T1000 (cell line): ENCODE results near the gene ACSS1.
A peak's percentile ranks its signal among the peaks of the same experiment; 100 is the strongest.
"Not testable (repeated sequence)": the region's sequence is repeated elsewhere in the genome, so short reads cannot be mapped to it uniquely, and the experiment has no call there.

Experiments
- DNase-seq: peaks from one replicate; lab custom pipeline; 2025; ENCODE audit warnings: mixed read lengths; lab: John Stamatoyannopoulos, UW

The ACSS1 gene

GRCh38 chr20:25011261-25011660 lies 46.7 kb downstream of the ACSS1 start:
- DNase-seq = no peak

GRCh38 chr20:25009218-25010145 lies 48.5 kb downstream of the ACSS1 start:
- no peak for DNase-seq

- DNase-seq = no peak
Measured at GRCh38 chr20:25008388-25009217, 49.3 kb downstream of the ACSS1 start.

- DNase-seq = no peak
Measured at GRCh38 chr20:25007491-25008305, 50.2 kb downstream of the ACSS1 start.

- DNase-seq = no peak
Measured at GRCh38 chr20:25006431-25007167, 51.3 kb downstream of the ACSS1 start.

GRCh38 chr20:25005661-25006060 lies 52.3 kb downstream of the ACSS1 start:
- DNase-seq = no peak

- no peak for DNase-seq
Measured at GRCh38 chr20:25005220-25005619, 52.7 kb downstream of the ACSS1 start.

- no peak for DNase-seq
Measured at GRCh38 chr20:25003002-25003401, 54.9 kb downstream of the ACSS1 start.

GRCh38 chr20:25001323-25001722 lies 56.6 kb downstream of the ACSS1 start:
- DNase-seq = not testable (repeated sequence)

- DNase-seq = peak; percentile 67
Measured at GRCh38 chr20:25000268-25000801, 57.6 kb downstream of the ACSS1 start.

GRCh38 chr20:24999568-24999967 lies 58.4 kb downstream of the ACSS1 start:
- no peak for DNase-seq

GRCh38 chr20:24998631-24999445 lies 59.1 kb downstream of the ACSS1 start:
- DNase-seq = no peak

- no peak for DNase-seq
Measured at GRCh38 chr20:24998121-24998520, 59.8 kb downstream of the ACSS1 start.

GRCh38 chr20:24996449-24997377 lies 61.2 kb downstream of the ACSS1 start:
- no peak for DNase-seq

GRCh38 chr20:24995741-24996448 lies 62.0 kb downstream of the ACSS1 start:
- no peak for DNase-seq

- peak; percentile 78 for DNase-seq
Measured at GRCh38 chr20:24994470-24995368, 63.2 kb downstream of the ACSS1 start.

GRCh38 chr20:24994186-24994465 lies 63.8 kb downstream of the ACSS1 start:
- no peak for DNase-seq
